Right atrium auricular region (tissue), 2 donors: ENCODE data around the gene TMEM120B. TPM values are rescaled to one million over a fixed set of nuclear protein-coding genes. Genes with fewer than 3 reads are reported as not detected.
A peak's percentile ranks its signal among the peaks of the same experiment; 100 is the strongest.

Experiments used
- DNase-seq: peaks from one replicate; pipeline ENCODE4 v3.0.0-alpha.2; 2019; ENCODE audit warnings: low spot score
- H3K27ac ChIP-seq, 2 donors: fragments of 200-600 bp; sonication (generic); 1 replicate in 1 of 2; 2 replicates in 1 of 2; pipeline ENCODE4 v1.5.1; 2016 to 2019
- H3K27me3 ChIP-seq, 2 donors: fragments of 200-600 bp; sonication (generic); one replicate each; pipeline versions ENCODE4 v1.5.1 to v1.6.0; 2017 to 2019
- H3K36me3 ChIP-seq: fragments of 200-600 bp; sonication (generic); one replicate; pipeline ENCODE4 v1.5.1; 2016
- H3K4me1 ChIP-seq, 2 donors: fragments of 200-600 bp; sonication (generic); one replicate each; pipeline versions ENCODE4 v1.5.1 to v1.6.0; 2017 to 2019
- H3K4me3 ChIP-seq, 2 donors: fragments of 200-600 bp; sonication (generic); 1 replicate in 1 of 2; 2 replicates in 1 of 2; pipeline ENCODE4 v1.5.1; 2017 to 2019; ENCODE audit warnings: mild to moderate bottlenecking in 1 of 2, moderate library complexity in 1 of 2
- H3K9me3 ChIP-seq, 2 donors: fragments of 200-600 bp; sonication (generic); one replicate each; pipeline ENCODE4 v1.5.1; 2019
- total RNA-seq, 2 donors: library from RNA; depleted of rRNA; stranded (reverse); fragments of >200 nt; gene quantifications; one replicate each; pipeline ENCODE4 v1.1.0, GENCODE V29; 2016
- TF ChIP-seq, protein P1 (sequence below), 2 donors: fragments of 200-600 bp; sonication (generic); IDR thresholded peaks; one replicate each; pipeline ENCODE4 v1.5.1; 2019; ENCODE audit warnings: antibody characterized with exemption in 2 of 2

TMEM120B gene
- total RNA-seq, 2 donors from 2014 or later, result 3.3 to 4.7 TPM

DNA sequence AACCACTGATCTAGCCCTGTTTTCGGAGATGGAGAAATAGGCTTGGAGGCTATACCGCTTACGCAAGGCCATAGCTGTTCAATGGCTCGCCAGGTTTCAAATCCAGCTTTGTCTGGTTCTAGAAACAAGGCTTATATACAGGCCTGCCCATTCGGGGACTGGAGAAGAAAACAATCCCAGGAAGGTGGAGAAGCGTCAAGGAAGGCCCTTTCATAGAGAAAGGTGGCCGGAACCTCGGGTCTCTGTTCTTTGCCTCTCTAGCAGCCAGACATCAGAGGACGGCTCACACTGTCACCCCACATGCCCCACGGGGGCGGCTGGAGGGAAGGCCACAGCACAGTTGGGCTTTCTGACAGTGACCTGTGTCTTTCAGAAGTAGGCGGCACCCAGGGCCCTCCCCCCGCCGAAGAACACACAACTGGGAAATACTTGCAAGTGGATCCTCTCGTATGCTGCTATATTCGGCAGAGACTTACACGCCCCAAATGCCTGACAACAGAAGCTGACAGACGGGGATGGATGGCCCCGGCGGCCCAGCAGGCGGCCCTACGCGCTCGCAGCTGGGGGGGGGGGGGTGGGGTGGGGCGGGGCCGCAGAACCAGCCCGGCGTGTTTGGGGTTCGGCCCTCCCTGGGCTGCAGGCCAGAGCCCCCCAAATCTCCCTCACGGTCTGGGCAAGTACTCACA, 86.7 kb downstream of the TMEM120B start:
- H3K27me3 ChIP-seq, result no peaks in the 10 kb centered on the region
- DNase-seq, result peak; percentile 88
- peak overlapping the region; percentile 73 to 79 for H3K4me3 ChIP-seq
- peaks cover 7% of the 10 kb centered on the region for H3K36me3 ChIP-seq
- peaks cover 0 to 68% of the 10 kb centered on the region in 2 donors for H3K4me1 ChIP-seq
- H3K27ac ChIP-seq, result peak overlapping the region; percentile 100
- no peaks in the 10 kb centered on the region for H3K9me3 ChIP-seq
- TF ChIP-seq, protein P1, sequence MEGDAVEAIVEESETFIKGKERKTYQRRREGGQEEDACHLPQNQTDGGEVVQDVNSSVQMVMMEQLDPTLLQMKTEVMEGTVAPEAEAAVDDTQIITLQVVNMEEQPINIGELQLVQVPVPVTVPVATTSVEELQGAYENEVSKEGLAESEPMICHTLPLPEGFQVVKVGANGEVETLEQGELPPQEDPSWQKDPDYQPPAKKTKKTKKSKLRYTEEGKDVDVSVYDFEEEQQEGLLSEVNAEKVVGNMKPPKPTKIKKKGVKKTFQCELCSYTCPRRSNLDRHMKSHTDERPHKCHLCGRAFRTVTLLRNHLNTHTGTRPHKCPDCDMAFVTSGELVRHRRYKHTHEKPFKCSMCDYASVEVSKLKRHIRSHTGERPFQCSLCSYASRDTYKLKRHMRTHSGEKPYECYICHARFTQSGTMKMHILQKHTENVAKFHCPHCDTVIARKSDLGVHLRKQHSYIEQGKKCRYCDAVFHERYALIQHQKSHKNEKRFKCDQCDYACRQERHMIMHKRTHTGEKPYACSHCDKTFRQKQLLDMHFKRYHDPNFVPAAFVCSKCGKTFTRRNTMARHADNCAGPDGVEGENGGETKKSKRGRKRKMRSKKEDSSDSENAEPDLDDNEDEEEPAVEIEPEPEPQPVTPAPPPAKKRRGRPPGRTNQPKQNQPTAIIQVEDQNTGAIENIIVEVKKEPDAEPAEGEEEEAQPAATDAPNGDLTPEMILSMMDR (IDR thresholded peaks at IDR 0.05), result no peak

DNA sequence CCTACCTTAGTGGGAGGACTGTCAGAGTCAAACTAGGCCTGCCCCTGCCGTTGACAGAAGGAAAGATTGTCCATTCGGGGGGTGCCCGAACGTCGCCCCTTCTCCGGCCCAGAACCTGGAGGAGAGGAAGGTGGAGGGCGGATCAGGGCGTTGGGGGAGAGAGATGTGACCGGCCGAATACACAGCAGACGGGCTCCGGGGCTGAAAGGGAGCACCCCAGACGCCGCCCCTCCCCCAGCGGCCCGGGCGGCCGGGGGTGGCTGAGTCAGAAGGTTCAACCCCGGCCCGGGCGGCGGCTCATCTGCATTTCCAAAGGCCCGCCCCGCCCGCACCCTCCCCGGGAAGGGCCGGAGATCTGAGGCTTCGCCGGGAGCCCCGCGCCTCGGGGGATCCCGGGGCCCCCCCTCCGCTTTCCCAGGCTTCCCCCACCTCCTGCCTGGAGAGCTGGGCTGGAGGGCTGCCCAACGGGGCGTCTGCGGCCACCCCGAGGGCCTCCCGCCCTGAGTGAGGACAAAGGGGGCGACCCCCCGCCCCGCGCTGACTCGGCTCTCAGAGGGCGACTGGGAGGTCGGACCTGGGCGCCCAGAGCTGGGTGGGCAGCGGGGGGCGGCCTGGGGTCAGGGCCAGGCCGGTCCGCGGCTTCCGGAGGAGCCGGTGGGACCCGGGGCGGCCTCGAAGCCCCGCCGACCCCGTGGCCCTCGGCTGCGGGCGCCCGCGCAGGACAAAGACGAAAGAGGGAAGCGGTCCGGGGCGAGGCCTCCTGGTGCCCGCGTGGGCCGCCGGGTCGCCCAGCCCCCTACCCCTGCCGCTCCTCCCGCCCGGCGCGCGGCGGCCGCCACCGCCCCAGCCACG, 87.5 kb downstream of the TMEM120B start:
- peaks cover 0 to 64% of the 10 kb centered on the region in 2 donors for H3K4me1 ChIP-seq
- H3K36me3 ChIP-seq, result peaks cover 7% of the 10 kb centered on the region
- H3K4me3 ChIP-seq, result peak overlapping the region; percentile 73 to 79
- peak overlapping the region; percentile 100 for H3K27ac ChIP-seq
- no peaks in the 10 kb centered on the region for H3K9me3 ChIP-seq
- H3K27me3 ChIP-seq, result no peaks in the 10 kb centered on the region
- TF ChIP-seq, protein P1 (IDR thresholded peaks at IDR 0.05), result peak in 1 of 2 donors; percentile 10
- DNase-seq, result peak; percentile 93

DNA sequence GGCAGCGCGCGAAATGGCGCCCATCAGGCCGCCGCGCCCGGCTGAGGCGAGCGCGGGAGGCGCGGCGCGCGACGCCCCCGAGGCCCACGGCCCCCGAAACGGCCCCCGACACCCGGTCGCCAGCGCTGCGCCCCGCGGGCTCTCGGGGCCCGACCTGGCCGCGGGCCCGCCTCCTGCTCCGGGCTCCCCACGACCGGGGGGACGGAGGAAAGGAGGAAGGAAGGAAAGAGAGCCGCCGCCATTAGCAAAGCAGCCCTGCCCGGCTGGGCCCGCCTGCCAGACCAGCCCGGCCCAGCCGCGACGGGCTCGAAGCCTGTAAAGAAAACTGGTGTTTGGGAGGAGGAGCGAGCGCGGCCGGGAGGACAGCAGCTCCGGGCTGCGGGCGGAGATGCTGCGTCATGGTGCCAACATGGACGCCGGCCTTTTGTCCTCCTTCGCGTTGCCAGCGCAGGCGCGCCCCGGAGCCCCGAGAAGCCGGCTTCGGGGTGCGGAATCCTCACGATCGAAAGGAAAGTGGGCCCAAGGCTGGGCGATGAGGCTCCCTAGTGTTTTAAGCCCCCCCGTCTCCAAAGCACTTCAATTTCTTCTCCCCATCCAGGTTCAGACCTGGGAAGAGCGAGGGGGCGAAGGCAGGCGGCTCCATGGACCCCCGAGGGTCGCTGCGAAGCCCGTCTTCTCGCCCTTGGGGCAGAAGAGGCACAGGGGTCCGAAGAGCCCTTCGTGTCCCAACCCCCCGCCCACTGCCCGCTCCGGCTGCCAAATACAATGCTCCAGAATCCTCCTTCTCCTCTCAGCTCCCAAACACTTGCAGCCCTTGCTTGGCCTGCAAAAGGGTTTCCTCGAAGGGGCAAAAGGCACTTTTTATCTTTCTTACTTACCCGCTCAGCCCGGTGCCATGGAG, 88.4 kb downstream of the TMEM120B start:
- DNase-seq, result peak; percentile 86
- H3K4me1 ChIP-seq, result peaks cover 0 to 64% of the 10 kb centered on the region in 2 donors
- peak overlapping the region; percentile 100 for H3K27ac ChIP-seq

DNA sequence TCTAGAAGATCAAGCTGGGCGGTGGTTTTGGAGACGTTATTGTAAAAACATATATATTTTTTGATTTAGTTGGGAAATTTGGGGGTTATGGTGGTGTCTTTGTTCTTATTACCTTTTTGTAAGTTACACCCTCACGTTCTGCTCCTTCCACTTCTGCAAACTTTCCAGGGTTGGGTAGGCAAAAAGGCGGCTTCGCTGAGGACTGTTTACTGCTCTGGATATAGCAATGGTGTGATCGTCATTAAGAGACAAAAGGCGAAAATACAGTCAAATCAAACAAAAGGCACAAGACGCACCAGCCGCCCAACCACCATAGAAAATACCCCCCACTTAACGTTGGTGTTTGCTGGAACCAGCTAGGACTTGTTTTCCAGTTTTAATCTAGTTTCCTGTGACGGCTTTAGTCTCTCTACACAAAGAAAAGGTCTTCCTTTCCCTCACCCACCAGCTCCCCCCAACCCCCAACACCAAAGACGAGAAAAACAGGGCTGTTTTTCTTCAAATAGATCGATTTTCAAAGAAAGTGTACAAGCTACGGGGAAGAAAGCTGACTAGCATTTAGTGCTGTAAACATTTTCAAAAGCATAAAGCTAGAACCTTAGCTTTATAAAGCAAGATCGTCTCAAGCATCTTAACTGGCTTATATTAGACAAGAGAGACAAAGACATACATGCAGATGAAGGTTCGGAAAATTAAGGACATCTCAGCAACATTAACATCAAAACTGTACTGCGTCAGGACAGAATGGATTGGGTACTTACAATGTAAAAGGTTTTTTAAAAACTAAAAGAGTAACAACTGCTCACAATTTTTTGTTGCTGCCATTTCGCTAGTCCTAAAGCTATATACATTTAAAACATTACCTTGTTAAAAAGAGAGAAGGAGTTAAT, 89.3 kb downstream of the TMEM120B start:
- Histone ChIP-seq H3K27ac (peak overlapping the region; percentile 100), H3K27me3 (no peaks in the 10 kb centered on the region), H3K36me3 (no peaks in the 10 kb centered on the region), H3K4me3 (peak overlapping the region; percentile 73 to 79), H3K9me3 (no peaks in the 10 kb centered on the region), H3K4me1 (peaks cover 0 to 64% of the 10 kb centered on the region in 2 donors)
- DNase-seq, result no peak
- TF ChIP-seq, protein P1 (IDR thresholded peaks at IDR 0.05), result no peak

More for the DNA sequence above, 88.4 kb downstream of the TMEM120B start:
- Histone ChIP-seq H3K9me3 (no peaks in the 10 kb centered on the region), H3K36me3 (no peaks in the 10 kb centered on the region), H3K4me3 (peak overlapping the region; percentile 73 to 79), H3K27me3 (no peaks in the 10 kb centered on the region)
- TF ChIP-seq, protein P1 (IDR thresholded peaks at IDR 0.05), result no peak
